Measurements from ENCODE around the gene PCDHGA6. TPM values are rescaled to one million over a fixed set of nuclear protein-coding genes. Genes with fewer than 3 reads are reported as not detected.

PCDHGA6 gene
- total RNA-seq, 1 experiment from 2014 or later, result 0.07 TPM

DNA sequence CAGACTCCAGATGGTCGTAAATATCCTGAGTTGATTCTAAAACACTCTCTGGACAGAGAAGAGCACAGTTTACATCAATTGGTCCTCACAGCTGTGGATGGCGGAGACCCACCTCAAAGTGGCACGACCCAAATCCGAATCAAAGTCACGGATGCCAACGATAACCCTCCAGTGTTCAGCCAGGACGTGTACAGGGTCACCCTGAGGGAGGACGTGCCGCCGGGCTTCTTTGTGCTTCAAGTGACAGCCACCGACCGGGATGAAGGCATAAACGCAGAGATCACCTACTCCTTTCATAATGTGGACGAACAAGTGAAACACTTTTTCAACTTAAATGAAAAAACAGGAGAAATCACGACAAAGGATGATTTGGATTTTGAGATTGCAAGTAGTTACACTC is 13.0 kb upstream of the PCDHGA6 start:
- TF ChIP-seq FOSL1 (IDR thresholded peaks at IDR 0.05; ENCODE audit: low read depth), result no peak
- intact Hi-C loops (cut with micrococcal nuclease), result no loop called here
- Histone ChIP-seq H3K4me3 (replicated peaks in 1 of 2; ENCODE audit: low read depth in 1 of 2, low read length in 2 of 2) (no peak overlapping the region), H3K79me2 (ENCODE audit: insufficient read depth, low read length) (no peaks in the 10 kb centered on the region), H3K4me2 (ENCODE audit: low read length) (no peak overlapping the region), H3K9me3 (ENCODE audit: control insufficient read depth in 1 of 2, insufficient read depth in 1 of 2, low read depth in 1 of 2, low read length in 2 of 2) (peaks cover 5 to 6% of the 10 kb centered on the region in 2 experiments; a peak in 2 of 4 replicates), H2AFZ (ENCODE audit: low read depth, low read length, poor library complexity, severe bottlenecking) (no peak overlapping the region), H3K27ac (ENCODE audit: low read depth, low read length) (no peak overlapping the region), H3K27me3 (ENCODE audit: insufficient read depth, low read length) (no peaks in the 10 kb centered on the region), H3K9ac (ENCODE audit: low read length) (no peak overlapping the region), H3K4me1 (ENCODE audit: control insufficient read depth in 1 of 2, insufficient read depth in 2 of 2, low read length in 2 of 2) (no peaks in the 10 kb centered on the region), H3K36me3 (ENCODE audit: control insufficient read depth in 1 of 2, insufficient read depth in 2 of 2, low read length in 2 of 2) (no peaks in the 10 kb centered on the region), H3K9me2 (ENCODE audit: insufficient read depth) (no peaks in the 10 kb centered on the region), H4K20me1 (ENCODE audit: insufficient read depth) (no peaks in the 10 kb centered on the region)
- POLR2A ChIA-PET, result no interaction called here
- no TSS peak for BruUV-seq (replicated peaks)
- CTCF ChIA-PET, result interaction anchor here (0.8 to 1.1 kb wide), 2 partner anchors 53 to 203 kb away, joined by 3 to 6 read pairs; partner anchors contain the start of gene PCDHGA10
- no peak for DNase-seq (ENCODE audit: low read depth, low spot score)
- RAD21 ChIA-PET (ENCODE audit: low non-redundant PET in 1 of 2, low total read pairs in 2 of 2, uncharacterized antibody in 2 of 2, unreplicated experiment in 2 of 2), result no interaction called here
- no peak for ATAC-seq

GRCh38 chr5:141362719-141363118 is 11.0 kb upstream of the PCDHGA6 start:
- ChIA-PET CTCF (no interaction called here), POLR2A (no interaction called here), RAD21 (ENCODE audit: low non-redundant PET in 1 of 2, low total read pairs in 2 of 2, uncharacterized antibody in 2 of 2, unreplicated experiment in 2 of 2) (no interaction called here)
- Histone ChIP-seq H3K9me2 (ENCODE audit: insufficient read depth) (no peaks in the 10 kb centered on the region), H3K27ac (ENCODE audit: low read depth, low read length) (no peak overlapping the region), H3K9ac (ENCODE audit: low read length) (no peak overlapping the region), H3K9me3 (ENCODE audit: control insufficient read depth in 1 of 2, insufficient read depth in 1 of 2, low read depth in 1 of 2, low read length in 2 of 2) (peaks cover 5 to 6% of the 10 kb centered on the region in 2 experiments; a peak in 2 of 4 replicates), H3K36me3 (ENCODE audit: control insufficient read depth in 1 of 2, insufficient read depth in 2 of 2, low read length in 2 of 2) (no peaks in the 10 kb centered on the region), H3K4me1 (ENCODE audit: control insufficient read depth in 1 of 2, insufficient read depth in 2 of 2, low read length in 2 of 2) (no peaks in the 10 kb centered on the region), H2AFZ (ENCODE audit: low read depth, low read length, poor library complexity, severe bottlenecking) (no peak overlapping the region), H3K4me3 (replicated peaks in 1 of 2; ENCODE audit: low read depth in 1 of 2, low read length in 2 of 2) (no peak overlapping the region), H3K79me2 (ENCODE audit: insufficient read depth, low read length) (no peaks in the 10 kb centered on the region), H3K27me3 (ENCODE audit: insufficient read depth, low read length) (no peaks in the 10 kb centered on the region), H3K4me2 (ENCODE audit: low read length) (no peak overlapping the region), H4K20me1 (ENCODE audit: insufficient read depth) (no peaks in the 10 kb centered on the region)
- TF ChIP-seq SIN3A (IDR thresholded peaks at IDR 0.05; ENCODE audit: low read depth) (no peak), SP1 (IDR thresholded peaks at IDR 0.05; ENCODE audit: low read depth) (no peak), EZH2phosphoT487 (IDR thresholded peaks at IDR 0.05; ENCODE audit: borderline replicate concordance) (no peak), ELF1 (IDR thresholded peaks at IDR 0.05; ENCODE audit: borderline replicate concordance, low read depth) (no peak), ATF3 (IDR thresholded peaks at IDR 0.05) (no peak), CBX3 (IDR thresholded peaks at IDR 0.05; ENCODE audit: low read depth) (no peak), CTCF (IDR thresholded peaks at IDR 0.05 in 2 of 3, conservative IDR thresholded peaks at IDR 0.05 in 1 of 3; ENCODE audit: borderline replicate concordance in 1 of 3, insufficient read depth in 1 of 3, low read depth in 2 of 3, low read length in 2 of 3) (no peak), FOSL1 (IDR thresholded peaks at IDR 0.05; ENCODE audit: low read depth) (no peak), JUND (IDR thresholded peaks at IDR 0.05) (no peak), POLR2A (IDR thresholded peaks at IDR 0.05; ENCODE audit: borderline replicate concordance, extremely low read depth, insufficient read depth, insufficient read length) (no peak), ZNF274 (IDR thresholded peaks at IDR 0.05; ENCODE audit: low read depth, low read length) (no peak), TCF7L2 (IDR thresholded peaks at IDR 0.05; ENCODE audit: borderline replicate concordance, extremely low read depth, insufficient read depth, insufficient read length) (no peak)
- DNase-seq (ENCODE audit: low read depth, low spot score), result no peak
- BruUV-seq (replicated peaks), result no TSS peak
- intact Hi-C loops (cut with micrococcal nuclease), result no loop called here
- no peak for ATAC-seq
